GM21529 (cell line): Measurements from ENCODE around the gene TMEM14B.
"Not testable (repeated sequence)": the region's sequence is repeated elsewhere in the genome, so short reads cannot be mapped to it uniquely, and the experiment has no call there.

Source experiments
- ATAC-seq: cut with Tn5 transposase; IDR thresholded peaks from one replicate; pipeline ENCODE4 v1.9.1; 2021; ENCODE audit not compliant: unreplicated experiment

The TMEM14B gene

GRCh38 chr6:10745116-10745515 lies 2.5 kb upstream of the TMEM14B start:
- no peak for ATAC-seq

GRCh38 chr6:10746915-10747250 lies 722 bp upstream of the TMEM14B start:
- no peak for ATAC-seq

GRCh38 chr6:10749734-10750133 lies 2.1 kb downstream of the TMEM14B start:
- no peak for ATAC-seq

GRCh38 chr6:10750568-10750967 lies 3.0 kb downstream of the TMEM14B start:
- not testable (repeated sequence) for ATAC-seq

GRCh38 chr6:10751757-10752156 lies 4.2 kb downstream of the TMEM14B start:
- not testable (repeated sequence) for ATAC-seq

GRCh38 chr6:10756085-10756484 lies 8.5 kb downstream of the TMEM14B start:
- ATAC-seq = no peak

GRCh38 chr6:10759312-10759839 lies 11.8 kb downstream of the TMEM14B start:
- peak; percentile 75 for ATAC-seq

GRCh38 chr6:10759884-10760329 lies 12.3 kb downstream of the TMEM14B start:
- no peak for ATAC-seq

GRCh38 chr6:10763006-10763405 lies 15.4 kb downstream of the TMEM14B start:
- no peak for ATAC-seq

- no peak for ATAC-seq
Observed at GRCh38 chr6:10769419-10769818, 21.8 kb downstream of the TMEM14B start.

GRCh38 chr6:10771371-10771894 lies 23.8 kb downstream of the TMEM14B start:
- ATAC-seq = no peak

- no peak for ATAC-seq
Observed at GRCh38 chr6:10778230-10778629, 30.6 kb downstream of the TMEM14B start.

- no peak for ATAC-seq
Observed at GRCh38 chr6:10779076-10779475, 31.5 kb downstream of the TMEM14B start.

GRCh38 chr6:10791673-10792072 lies 44.1 kb downstream of the TMEM14B start:
- ATAC-seq = no peak

GRCh38 chr6:10792101-10792500 lies 44.5 kb downstream of the TMEM14B start:
- ATAC-seq = no peak

- ATAC-seq = no peak
Observed at GRCh38 chr6:10793035-10793434, 45.4 kb downstream of the TMEM14B start.

GRCh38 chr6:10793695-10794094 lies 46.1 kb downstream of the TMEM14B start:
- no peak for ATAC-seq

GRCh38 chr6:10794239-10794638 lies 46.6 kb downstream of the TMEM14B start:
- no peak for ATAC-seq

GRCh38 chr6:10800810-10801209 lies 53.2 kb downstream of the TMEM14B start:
- no peak for ATAC-seq

- peak; percentile 100 for ATAC-seq
Observed at GRCh38 chr6:10801224-10801848, 53.7 kb downstream of the TMEM14B start.
